Brain pericyte (primary cell): ENCODE measurements around the gene OTUB2.
A peak's percentile ranks its signal among the peaks of the same experiment; 100 is the strongest.

ENCODE experiments used
- DNase-seq: peaks from one replicate; pipeline ENCODE4 v3.0.0-alpha.2; 2012; ENCODE audit warnings: low read depth, low spot score

OTUB2 gene

DNA sequence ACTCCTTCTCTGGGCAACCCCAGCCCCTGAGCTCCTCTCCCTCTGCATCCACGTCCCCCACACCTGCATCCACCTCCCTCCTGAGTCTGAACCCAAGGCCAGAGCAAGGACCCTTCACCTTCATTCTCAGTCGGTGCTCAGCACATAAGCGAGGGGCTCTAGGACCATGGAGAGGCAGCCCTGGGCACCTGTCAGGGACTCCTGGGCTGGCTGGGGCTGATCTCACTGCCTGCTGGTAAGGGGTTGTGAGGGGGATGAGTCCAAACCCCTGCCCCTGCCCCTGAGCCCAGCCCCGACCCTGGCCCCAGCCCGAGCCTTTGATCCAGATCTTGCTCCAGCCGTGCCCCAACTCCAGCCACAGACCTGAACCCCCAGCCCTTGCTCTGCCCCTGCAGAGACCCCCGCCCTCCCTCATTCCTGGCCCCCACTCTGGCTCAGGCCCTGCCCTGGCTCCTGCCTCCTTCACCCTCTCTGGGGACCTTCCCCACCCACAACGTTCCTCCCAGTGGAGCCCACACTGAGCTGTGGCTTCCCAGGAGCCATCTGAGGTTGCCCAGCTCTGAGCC lies 29.9 kb upstream of the OTUB2 start:
- DNase-seq, result no peak

GRCh38 chr14:93997082-93997481 lies 29.1 kb upstream of the OTUB2 start, which contains the start of gene CCDC197:
CCDC197 (plus strand) TSS chr14:93997301; CDS start chr14:93998132, 831 bp downstream.
- DNase-seq, result no peak

- DNase-seq, result no peak
These were observed 27.9 kb upstream of the OTUB2 start for GRCh38 chr14:93997916-93998870.

DNA sequence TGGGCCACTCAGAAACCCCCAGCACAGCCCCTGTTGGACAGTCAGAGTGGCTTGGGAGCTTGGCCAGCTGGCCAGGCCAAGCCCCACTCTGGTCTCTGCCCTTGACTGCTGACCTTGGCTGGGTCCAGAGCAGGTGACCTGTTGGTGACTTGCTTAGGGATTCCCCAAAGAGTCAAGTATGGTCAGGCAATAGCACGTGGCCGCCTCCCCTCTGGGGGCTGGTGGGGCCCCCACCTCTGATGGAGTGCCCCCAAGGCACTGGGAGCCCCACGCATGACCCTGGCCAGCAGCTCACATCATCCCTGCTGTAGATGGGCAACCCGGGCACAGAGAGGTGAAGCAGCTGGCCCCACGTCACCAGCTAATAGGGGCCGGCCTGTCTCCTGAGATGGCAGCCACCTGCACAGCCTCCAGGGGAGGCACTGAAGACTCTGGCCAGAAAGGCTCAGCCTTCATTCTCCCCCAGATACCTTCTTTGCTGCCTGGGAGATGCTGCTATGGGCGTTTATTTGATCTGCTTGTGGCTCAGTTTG lies 27.2 kb upstream of the OTUB2 start:
- DNase-seq, result no peak

GRCh38 chr14:93999573-93999972 lies 26.6 kb upstream of the OTUB2 start:
- DNase-seq, result no peak

GRCh38 chr14:94000267-94000666 lies 25.9 kb upstream of the OTUB2 start:
- DNase-seq, result no peak

GRCh38 chr14:94001016-94001415 lies 25.1 kb upstream of the OTUB2 start:
- DNase-seq, result no peak

- DNase-seq, result peak; percentile 22
These were observed 24.4 kb upstream of the OTUB2 start for GRCh38 chr14:94001501-94002396.

DNA sequence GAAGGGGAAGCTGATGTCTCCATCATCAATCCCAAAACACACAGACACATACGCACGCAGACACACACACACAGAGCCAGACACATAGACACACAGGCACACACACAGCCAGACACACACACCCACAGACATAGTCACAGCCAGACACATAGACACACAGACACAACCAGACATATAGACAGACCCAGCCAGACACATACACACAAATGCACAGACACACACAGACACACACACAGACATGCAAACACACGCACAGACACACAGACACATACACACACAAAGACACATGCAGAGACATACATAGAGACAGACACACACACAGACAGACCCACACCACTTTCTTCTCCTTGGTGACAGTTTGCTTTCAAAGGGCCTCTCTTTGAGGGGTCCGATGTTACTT lies 22.7 kb upstream of the OTUB2 start:
- DNase-seq, result no peak

DNA sequence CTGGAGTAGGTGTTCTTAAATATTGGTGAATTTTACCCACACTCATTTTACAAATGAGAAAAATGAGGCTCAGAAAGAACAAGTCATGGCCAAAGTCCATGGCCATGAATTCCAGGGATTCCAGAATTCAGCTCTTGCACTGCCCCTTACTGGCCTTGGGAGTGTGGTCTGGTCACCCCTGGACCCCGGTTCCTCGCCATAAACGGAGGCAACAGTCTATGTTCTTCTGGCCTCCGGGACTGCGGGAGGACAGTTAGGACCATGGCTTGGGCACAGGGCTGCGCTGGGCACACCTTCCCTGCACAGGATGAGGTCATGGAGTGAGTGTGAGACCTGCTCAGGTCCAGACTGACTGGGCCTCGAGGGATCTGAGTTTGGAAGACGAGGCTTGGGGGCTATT lies 22.1 kb upstream of the OTUB2 start:
- no peak for DNase-seq

DNA sequence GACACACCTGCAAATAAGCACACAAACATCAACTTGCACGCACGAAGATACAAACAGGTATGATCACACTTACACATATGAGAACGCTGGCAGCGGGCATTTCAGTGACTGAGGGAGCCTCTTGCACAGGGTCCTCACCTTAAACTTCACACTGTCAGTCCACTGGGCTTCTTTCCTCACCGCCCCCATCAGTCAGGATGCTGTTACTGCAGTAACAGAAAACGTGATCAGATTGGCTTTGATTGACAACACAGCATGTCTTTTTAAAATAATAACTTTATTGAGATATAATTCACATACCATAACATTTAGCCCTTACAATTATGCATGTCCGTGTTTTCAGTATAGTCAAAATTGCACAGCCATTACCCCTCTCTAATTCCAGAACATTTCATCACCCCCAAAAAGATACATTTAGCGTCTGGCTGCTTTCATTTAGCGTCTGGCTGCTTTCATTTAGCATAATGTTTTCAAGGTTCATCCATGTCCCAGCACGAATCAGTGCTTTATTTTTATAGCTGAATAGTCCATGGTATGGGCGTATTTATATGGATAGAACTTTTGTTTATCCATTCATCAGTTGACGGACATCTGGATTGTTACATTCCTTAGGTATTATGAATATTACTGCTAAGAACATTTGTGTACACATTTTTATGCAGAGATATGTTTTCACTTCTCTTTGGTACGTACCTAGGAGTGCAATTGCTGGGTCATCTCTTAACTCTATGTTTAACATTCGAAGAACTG lies 20.6 kb upstream of the OTUB2 start:
- no peak for DNase-seq

- DNase-seq, result no peak
These were observed 17.9 kb upstream of the OTUB2 start for GRCh38 chr14:94008234-94008633.

- no peak for DNase-seq
These were observed 16.4 kb upstream of the OTUB2 start for GRCh38 chr14:94009767-94010166.

DNA sequence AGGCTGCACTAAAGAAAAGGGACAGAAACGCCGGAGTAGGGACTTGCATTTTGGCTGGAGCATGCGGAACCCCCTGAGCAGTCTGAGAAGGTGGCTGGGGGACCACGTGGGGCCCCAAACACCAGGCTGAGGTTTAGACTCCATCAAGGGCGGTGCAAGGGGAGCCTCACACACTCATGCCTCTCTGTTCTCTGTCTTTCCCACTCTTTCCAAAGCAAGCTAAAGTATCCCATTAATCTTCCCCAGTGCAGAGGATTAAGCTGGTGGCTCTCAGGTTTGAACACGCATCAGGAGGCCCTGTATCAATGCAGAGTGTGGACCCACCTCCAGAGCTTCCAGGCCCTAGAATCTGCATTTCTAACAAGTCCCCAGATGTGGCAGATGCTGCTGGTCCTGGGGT lies 15.5 kb upstream of the OTUB2 start:
- no peak for DNase-seq

GRCh38 chr14:94011795-94012194 lies 14.3 kb upstream of the OTUB2 start:
- no peak for DNase-seq

DNA sequence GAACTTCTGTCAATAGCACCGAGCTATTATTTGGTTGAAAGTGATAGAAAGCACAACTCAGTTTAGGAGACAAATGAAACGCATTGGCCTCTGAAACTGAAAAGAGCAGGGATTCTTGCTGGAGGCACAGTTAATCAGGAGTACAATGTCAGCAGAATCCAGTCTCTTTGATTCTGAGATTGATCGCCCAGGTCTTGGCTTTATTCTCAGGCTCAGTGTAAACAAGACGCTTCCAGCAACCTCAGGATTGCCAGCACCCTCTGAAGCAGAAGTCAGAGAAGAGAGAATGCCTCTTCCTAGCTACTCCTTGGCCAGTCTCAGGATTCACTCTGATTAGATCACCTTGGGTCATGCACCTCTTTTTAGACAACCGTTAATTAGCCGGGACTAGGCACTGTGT lies 11.8 kb upstream of the OTUB2 start:
- DNase-seq, result no peak

GRCh38 chr14:94015223-94015622 lies 10.9 kb upstream of the OTUB2 start:
- DNase-seq, result no peak

- no peak for DNase-seq
These were observed 9.6 kb upstream of the OTUB2 start for GRCh38 chr14:94016446-94016976.

- no peak for DNase-seq
These were observed 7.8 kb upstream of the OTUB2 start for GRCh38 chr14:94018308-94018707.

- no peak for DNase-seq
These were observed 6.8 kb upstream of the OTUB2 start for GRCh38 chr14:94019329-94019728.

DNA sequence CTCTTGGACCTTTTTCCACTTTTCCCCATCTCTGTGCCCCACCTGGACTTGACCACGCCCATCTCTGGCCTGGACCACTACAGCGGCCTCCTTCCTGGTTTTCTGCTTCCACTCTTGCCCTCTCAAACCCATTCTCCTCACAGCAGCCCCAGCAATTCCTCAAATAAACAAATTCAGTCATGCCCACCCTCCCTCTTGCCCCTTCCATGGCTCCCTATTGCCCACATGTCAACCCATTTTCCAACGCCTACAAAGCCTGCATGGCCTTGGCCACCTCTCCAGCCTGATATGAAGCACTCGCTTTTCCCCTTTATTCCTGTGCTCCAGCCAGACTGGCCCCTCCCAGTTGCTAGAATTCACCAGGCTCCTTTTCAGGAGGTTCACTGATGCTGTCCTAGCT lies 5.9 kb upstream of the OTUB2 start:
- no peak for DNase-seq
